ENCODE measurements around the gene GOLGA6C. TPM values are rescaled to one million over a fixed set of nuclear protein-coding genes. Genes with fewer than 3 reads are reported as not detected.

The GOLGA6C gene
- total RNA-seq, 1 experiment from 2014 or later: not detected

- POLR2A ChIA-PET: interaction anchor here (0.7 to 1.6 kb wide), 3 partner anchors 11 to 172 kb away, joined by 3 to 4 read pairs (median 3); partner anchors contain the start of gene C15orf39
- peaks cover 4% of the 10 kb centered on the region; the same call in 1 of the 2 replicates for H4K20me1 ChIP-seq (ENCODE audit: insufficient read depth)
These were observed 42.8 kb upstream of the GOLGA6C start for GRCh38 chr15:75215107-75216004.

GRCh38 chr15:75217012-75217411, 41.1 kb upstream of the GOLGA6C start:
- ChIA-PET RAD21 (ENCODE audit: low non-redundant PET in 1 of 2, low total read pairs in 2 of 2, uncharacterized antibody in 2 of 2, unreplicated experiment in 2 of 2) (no interaction called here), POLR2A (no interaction called here), CTCF (no interaction called here)
- DNase-seq (ENCODE audit: low read depth, low spot score) (no peak), ATAC-seq (no peak)
- peaks cover 11 to 12% of the 10 kb centered on the region in 2 experiments; a peak in 3 of 4 replicates for H3K36me3 ChIP-seq (ENCODE audit: control insufficient read depth in 1 of 2, insufficient read depth in 2 of 2, low read length in 2 of 2)
- H3K4me3 ChIP-seq (replicated peaks in 1 of 2; ENCODE audit: low read depth in 1 of 2, low read length in 2 of 2): no peak overlapping the region
- H3K9me3 ChIP-seq (ENCODE audit: control insufficient read depth in 1 of 2, insufficient read depth in 1 of 2, low read depth in 1 of 2, low read length in 2 of 2): no peaks in the 10 kb centered on the region
- no peak overlapping the region for H2AFZ ChIP-seq (ENCODE audit: low read depth, low read length, poor library complexity, severe bottlenecking)
- peaks cover 4% of the 10 kb centered on the region; the same call in 1 of the 2 replicates for H4K20me1 ChIP-seq (ENCODE audit: insufficient read depth)
- H3K9me2 ChIP-seq (ENCODE audit: insufficient read depth): no peaks in the 10 kb centered on the region
- H3K79me2 ChIP-seq (ENCODE audit: insufficient read depth, low read length): peaks cover 6% of the 10 kb centered on the region; the same call in 1 of the 2 replicates
- no peaks in the 10 kb centered on the region for H3K4me1 ChIP-seq (ENCODE audit: control insufficient read depth in 1 of 2, insufficient read depth in 2 of 2, low read length in 2 of 2)
- H3K9ac ChIP-seq (ENCODE audit: low read length): no peak overlapping the region
- H3K27ac ChIP-seq (ENCODE audit: low read depth, low read length): no peak overlapping the region
- H3K27me3 ChIP-seq (ENCODE audit: insufficient read depth, low read length): no peaks in the 10 kb centered on the region
- no TSS peak for BruUV-seq (replicated peaks)
- intact Hi-C loops (cut with micrococcal nuclease): no loop called here
- no peak overlapping the region for H3K4me2 ChIP-seq (ENCODE audit: low read length)
- TF ChIP-seq ATF3 (IDR thresholded peaks at IDR 0.05) (no peak), SIN3A (IDR thresholded peaks at IDR 0.05; ENCODE audit: low read depth) (no peak), CBX3 (IDR thresholded peaks at IDR 0.05; ENCODE audit: low read depth) (no peak), SRF (IDR thresholded peaks at IDR 0.05; ENCODE audit: low read depth) (no peak), ZFX (IDR thresholded peaks at IDR 0.05) (no peak), REST (IDR thresholded peaks at IDR 0.05; ENCODE audit: low read depth) (no peak), FOSL1 (IDR thresholded peaks at IDR 0.05; ENCODE audit: low read depth) (no peak), RAD21 (IDR thresholded peaks at IDR 0.05; ENCODE audit: low read depth) (no peak), POLR2A (IDR thresholded peaks at IDR 0.05; ENCODE audit: borderline replicate concordance, extremely low read depth, insufficient read depth, insufficient read length) (no peak), EZH2phosphoT487 (IDR thresholded peaks at IDR 0.05; ENCODE audit: borderline replicate concordance) (no peak), YY1 (IDR thresholded peaks at IDR 0.05; ENCODE audit: extremely low read depth, insufficient replicate concordance, low read depth, low read length) (no peak)

More at GRCh38 chr15:75215107-75216004, 42.8 kb upstream of the GOLGA6C start:
- no peak for DNase-seq (ENCODE audit: low read depth, low spot score)
- Histone ChIP-seq H3K4me3 (replicated peaks in 1 of 2; ENCODE audit: low read depth in 1 of 2, low read length in 2 of 2) (no peak overlapping the region), H3K9me3 (ENCODE audit: control insufficient read depth in 1 of 2, insufficient read depth in 1 of 2, low read depth in 1 of 2, low read length in 2 of 2) (no peaks in the 10 kb centered on the region), H2AFZ (ENCODE audit: low read depth, low read length, poor library complexity, severe bottlenecking) (no peak overlapping the region), H3K36me3 (ENCODE audit: control insufficient read depth in 1 of 2, insufficient read depth in 2 of 2, low read length in 2 of 2) (peaks cover 13 to 27% of the 10 kb centered on the region in 2 experiments; a peak in 3 of 4 replicates), H3K27me3 (ENCODE audit: insufficient read depth, low read length) (no peaks in the 10 kb centered on the region), H3K4me1 (ENCODE audit: control insufficient read depth in 1 of 2, insufficient read depth in 2 of 2, low read length in 2 of 2) (no peaks in the 10 kb centered on the region), H3K9ac (ENCODE audit: low read length) (no peak overlapping the region), H3K4me2 (ENCODE audit: low read length) (no peak overlapping the region), H3K9me2 (ENCODE audit: insufficient read depth) (no peaks in the 10 kb centered on the region), H3K79me2 (ENCODE audit: insufficient read depth, low read length) (peaks cover 21% of the 10 kb centered on the region), H3K27ac (ENCODE audit: low read depth, low read length) (no peak overlapping the region)
- ATAC-seq: peak; percentile 44
- no peak for TF ChIP-seq FOSL1 (IDR thresholded peaks at IDR 0.05; ENCODE audit: low read depth)
- TF ChIP-seq POLR2A (IDR thresholded peaks at IDR 0.05; ENCODE audit: borderline replicate concordance, extremely low read depth, insufficient read depth, insufficient read length): no peak
- TF ChIP-seq EZH2phosphoT487 (IDR thresholded peaks at IDR 0.05; ENCODE audit: borderline replicate concordance): no peak
- no peak for TF ChIP-seq SIN3A (IDR thresholded peaks at IDR 0.05; ENCODE audit: low read depth)
- no peak for TF ChIP-seq EZH2 (IDR thresholded peaks at IDR 0.05)
- no peak for TF ChIP-seq MAX (IDR thresholded peaks at IDR 0.05)
- TF ChIP-seq POLR2AphosphoS5 (IDR thresholded peaks at IDR 0.05; ENCODE audit: low read depth, low read length): 0 out of 2 replicates have a peak, but pooled peaks have one; percentile 13
- CTCF ChIA-PET: interaction anchor here (1.4 to 1.5 kb wide), 2 partner anchors 14 to 92 kb away, joined by 3 to 5 read pairs; partner anchors contain the start of gene C15orf39
- RAD21 ChIA-PET (ENCODE audit: low non-redundant PET in 1 of 2, low total read pairs in 2 of 2, uncharacterized antibody in 2 of 2, unreplicated experiment in 2 of 2): no interaction called here
- no TSS peak for BruUV-seq (replicated peaks)
- intact Hi-C loops (cut with micrococcal nuclease): no loop called here
